ENCODE measurements around the gene MOSPD3. TPM values are rescaled to one million over a fixed set of nuclear protein-coding genes. Genes with fewer than 3 reads are reported as not detected.

Gene MOSPD3
- total RNA-seq = 12.8 and 30.7 TPM in 2 replicates

GRCh38 chr7:100611983-100612729 is at the start of gene MOSPD3:
Gene MOSPD3 (plus strand): TSS chr7:100612540. CDS start chr7:100612792, 252 bp downstream.

GRCh38 chr7:100573691-100574361 is 38.5 kb upstream of the MOSPD3 start, which contains the start of gene SAP25:
Gene SAP25 (minus strand): TSS chr7:100573900. CDS start chr7:100573742, 158 bp downstream.

GRCh38 chr7:100585511-100586265 is 26.7 kb upstream of the MOSPD3 start, which contains the start of gene LRCH4:
Gene LRCH4 (minus strand): TSS chr7:100586129. CDS start chr7:100586100, 29 bp downstream.

GRCh38 chr7:100586266-100587025 is 25.9 kb upstream of the MOSPD3 start, which contains the start of gene FBXO24:
Gene FBXO24 (plus strand): TSS chr7:100586328. CDS start chr7:100586626, 298 bp downstream.

GRCh38 chr7:100641463-100641859 is 29.1 kb downstream of the MOSPD3 start, which contains the start of gene TFR2:
Gene TFR2 (minus strand): TSS chr7:100641552. CDS start chr7:100641509, 43 bp downstream.

GRCh38 chr7:100655908-100656674 is 43.8 kb downstream of the MOSPD3 start, which contains the start of gene ACTL6B:
Gene ACTL6B (minus strand): TSS chr7:100656448. CDS start chr7:100656354, 94 bp downstream.

Other genes with a start within 250 kb of the MOSPD3 start
- gene PILRA, start 239.1 kb upstream of the MOSPD3 start, total RNA-seq = 0.32 and 1.1 TPM in 2 replicates
- 0.72 and 0.81 TPM in 2 replicates for gene ZCWPW1, start 183.8 kb upstream of the MOSPD3 start, total RNA-seq
- 30.8 and 32.3 TPM in 2 replicates for gene MEPCE, start 182.7 kb upstream of the MOSPD3 start, total RNA-seq
- 8.3 and 16.2 TPM in 2 replicates for gene PPP1R35, start 176.0 kb upstream of the MOSPD3 start, total RNA-seq
- 1.5 TPM in 1 of 2 replicates, not detected in the other for gene SPACDR, start 148.3 kb upstream of the MOSPD3 start, total RNA-seq
- 53.6 and 78.3 TPM in 2 replicates for gene TSC22D4, start 133.3 kb upstream of the MOSPD3 start, total RNA-seq
- gene NYAP1, start 128.6 kb upstream of the MOSPD3 start, total RNA-seq = 2.4 and 7.0 TPM in 2 replicates
- gene AGFG2, start 73.3 kb upstream of the MOSPD3 start, total RNA-seq = 24.3 and 43.0 TPM in 2 replicates
- gene SAP25, start 38.6 kb upstream of the MOSPD3 start, total RNA-seq = not detected in 2 replicates
- 35.0 and 56.3 TPM in 2 replicates for gene LRCH4, start 26.4 kb upstream of the MOSPD3 start, total RNA-seq
- 0.65 and 3.1 TPM in 2 replicates for gene FBXO24, start 26.2 kb upstream of the MOSPD3 start, total RNA-seq
- gene PCOLCE, start 10.2 kb upstream of the MOSPD3 start, total RNA-seq = 131 and 244 TPM in 2 replicates
- 2.9 and 4.5 TPM in 2 replicates for gene TFR2, start 29.0 kb downstream of the MOSPD3 start, total RNA-seq
- gene ACTL6B, start 43.9 kb downstream of the MOSPD3 start, total RNA-seq = not detected in 2 replicates
- gene GNB2, start 61.2 kb downstream of the MOSPD3 start, total RNA-seq = 215 and 238 TPM in 2 replicates
- 11.0 and 15.0 TPM in 2 replicates for gene GIGYF1, start 81.7 kb downstream of the MOSPD3 start, total RNA-seq
- gene POP7, start 93.6 kb downstream of the MOSPD3 start, total RNA-seq = 21.5 and 28.7 TPM in 2 replicates
- not detected in 2 replicates for gene EPO, start 107.9 kb downstream of the MOSPD3 start, total RNA-seq
- not detected in 2 replicates for gene ZAN, start 121.1 kb downstream of the MOSPD3 start, total RNA-seq
- 44.4 and 46.8 TPM in 2 replicates for gene EPHB4, start 215.0 kb downstream of the MOSPD3 start, total RNA-seq
- gene SLC12A9, start 240.2 kb downstream of the MOSPD3 start, total RNA-seq = 13.4 and 16.2 TPM in 2 replicates